HepG2 (cell line): ENCODE results near the gene SNX15. TPM values are rescaled to one million over a fixed set of nuclear protein-coding genes. Genes with fewer than 3 reads are reported as not detected.

Source experiments
- ATAC-seq: fragments of 200-7000 bp; cut with Tn5 transposase; 3 replicates; pipeline ENCODE4 v1.9.1; 2020; ENCODE audit warnings: mild to moderate bottlenecking, moderate library complexity
- BruUV-seq: library from RNA; stranded (reverse); fragments of 400-500 nt; replicated peaks from 2 replicates; lab custom pipeline; 2021; lab: Mats Ljungman, UMichigan
- CTCF ChIA-PET: fragments of 300-600 bp; formaldehyde crosslinking; extraction: SDS; loops from one replicate; lab custom pipeline; 2021; ENCODE audit warnings: low total read pairs, inconsistent platforms, low intra/inter-chr PET ratio; lab: Yijun Ruan, JAX
- POLR2A ChIA-PET: fragments of 350-600 bp; sonication (Branson Sonifier 250); formaldehyde crosslinking; loops from one replicate; lab custom pipeline; 2020; ENCODE audit warnings: antibody characterized with exemption, inconsistent platforms; lab: Yijun Ruan, JAX
- DNase-seq: peaks from one replicate; pipeline ENCODE4 v3.0.0-alpha.2; 2015; ENCODE audit warnings: low spot score
- FAIRE-seq: peaks from 3 replicates; lab custom pipeline; 2011; peaks lifted over from hg19 to GRCh38; lab: Jason Lieb, UNC
- H2AFZ ChIP-seq: one replicate; pipeline ENCODE4 v1.6.1; 2011; ENCODE audit warnings: low read length, inconsistent platforms
- H3K27ac ChIP-seq: fragments of 300-600 bp; 3 replicates; pipeline ENCODE4 v1.8.0; 2011; ENCODE audit warnings: mixed run types, mild to moderate bottlenecking, mixed read lengths, low read length, inconsistent platforms; ENCODE audit not compliant: insufficient read depth; ENCODE audit errors: extremely low read length
- H3K27me3 ChIP-seq, 2 experiments: fragments of 200-600 bp in 1 of 2; 2 replicates in 1 of 2; 3 replicates in 1 of 2; pipeline versions ENCODE4 v1.6.0 to v1.8.0; 2011; ENCODE audit warnings: low read length in 2 of 2, mild to moderate bottlenecking in 2 of 2, moderate library complexity in 2 of 2, inconsistent platforms in 1 of 2; ENCODE audit not compliant: insufficient read depth in 2 of 2, control insufficient read depth in 1 of 2
- H3K36me3 ChIP-seq, 2 experiments: fragments of 200-600 bp in 1 of 2; replicated peaks in 1 of 2; 2 replicates in 1 of 2; 3 replicates in 1 of 2; pipeline versions ENCODE4 v1.5.1 to v1.8.0; 2011; ENCODE audit warnings: low read length in 2 of 2, inconsistent platforms in 1 of 2; ENCODE audit not compliant: insufficient read depth in 2 of 2, control insufficient read depth in 1 of 2
- H3K4me1 ChIP-seq: 2 replicates; pipeline ENCODE4 v1.5.1; 2012; ENCODE audit warnings: low read length, inconsistent platforms; ENCODE audit not compliant: insufficient read depth
- H3K4me2 ChIP-seq: 2 replicates; pipeline ENCODE4 v1.6.0; 2011; ENCODE audit warnings: low read depth, low read length, inconsistent platforms
- H3K4me3 ChIP-seq, 3 experiments: fragments of 200-600 bp in 1 of 3; sonication (generic), shearing (Covaris generic) in 1 of 3; replicated peaks in 1 of 3; 2 replicates each; pipeline ENCODE4 v1.5.1; 2011 to 2016; ENCODE audit warnings: low read length in 3 of 3, inconsistent platforms in 2 of 3, low read depth in 2 of 3, mild to moderate bottlenecking in 2 of 3, control low read depth in 1 of 3, mixed read lengths in 1 of 3; ENCODE audit not compliant: insufficient read depth in 1 of 3
- H3K79me2 ChIP-seq: one replicate; pipeline ENCODE4 v1.6.1; 2011; ENCODE audit warnings: low read length, inconsistent platforms; ENCODE audit not compliant: insufficient read depth
- H3K9ac ChIP-seq: 2 replicates; pipeline ENCODE4 v1.6.0; 2011; ENCODE audit warnings: mild to moderate bottlenecking, low read depth, low read length, inconsistent platforms; ENCODE audit not compliant: insufficient read depth
- H3K9me3 ChIP-seq: 2 replicates; pipeline ENCODE4 v1.5.1; 2012; ENCODE audit warnings: mild to moderate bottlenecking, low read length
- H4K20me1 ChIP-seq: 2 replicates; pipeline ENCODE4 v1.6.0; 2011; ENCODE audit warnings: inconsistent platforms, mild to moderate bottlenecking, low read length, moderate library complexity; ENCODE audit not compliant: insufficient read depth
- ARNTL ChIP-seq: sonication (generic); formaldehyde crosslinking; IDR thresholded peaks from 2 replicates; pipeline ENCODE4 v1.4.0; 2020; ENCODE audit warnings: mild to moderate bottlenecking, missing genetic modification reagents
- ETV6 ChIP-seq: sonication (generic); formaldehyde crosslinking; conservative IDR thresholded peaks from 2 replicates; pipeline ENCODE4 v1.4.0; 2020; ENCODE audit warnings: missing genetic modification reagents
- FOXK1 ChIP-seq: sonication (generic); formaldehyde crosslinking; IDR thresholded peaks from 2 replicates; pipeline ENCODE4 v1.4.0; 2020; ENCODE audit warnings: low read depth, missing genetic modification reagents, borderline replicate concordance
- MYC ChIP-seq: sonication (generic); formaldehyde crosslinking; IDR thresholded peaks from 2 replicates; pipeline ENCODE4 v1.9.0; 2021; ENCODE audit warnings: missing genetic modification reagents, borderline replicate concordance
- MYNN ChIP-seq: sonication (generic); formaldehyde crosslinking; IDR thresholded peaks from 2 replicates; pipeline ENCODE4 v1.4.0; 2020; ENCODE audit warnings: mild to moderate bottlenecking, low read depth, missing genetic modification reagents
- NAIF1 ChIP-seq: sonication (generic); formaldehyde crosslinking; IDR thresholded peaks from 2 replicates; pipeline ENCODE4 v1.5.0; 2020; ENCODE audit warnings: mild to moderate bottlenecking, missing genetic modification reagents, borderline replicate concordance
- ONECUT2 ChIP-seq: sonication (generic); formaldehyde crosslinking; IDR thresholded peaks from 2 replicates; pipeline ENCODE4 v1.4.0; 2020; ENCODE audit warnings: missing genetic modification reagents
- PAX8 ChIP-seq: sonication (generic); formaldehyde crosslinking; IDR thresholded peaks from 2 replicates; pipeline ENCODE4 v1.8.0; 2022; ENCODE audit warnings: mild to moderate bottlenecking, missing genetic modification reagents, borderline replicate concordance
- POLR2AphosphoS2 ChIP-seq: IDR thresholded peaks from 2 replicates; pipeline ENCODE4 v1.6.1; 2011; ENCODE audit warnings: low read depth, low read length, improper control_type of control experiment
- STAG1 ChIP-seq: sonication (generic); formaldehyde crosslinking; IDR thresholded peaks from 2 replicates; pipeline ENCODE4 v1.4.0; 2020; ENCODE audit warnings: missing genetic modification reagents
- TAF15 ChIP-seq: fragments of 200-400 bp; formaldehyde crosslinking; IDR thresholded peaks from one replicate; pipeline ENCODE4 v1.6.1; 2018; ENCODE audit warnings: mild to moderate bottlenecking, low read depth, low read length; ENCODE audit not compliant: poor library complexity, severe bottlenecking
- TBX2 ChIP-seq: sonication (generic); formaldehyde crosslinking; IDR thresholded peaks from 2 replicates; pipeline ENCODE4 v1.5.0; 2020; ENCODE audit warnings: missing genetic modification reagents, mild to moderate bottlenecking, borderline replicate concordance
- ZNF275 ChIP-seq: sonication (generic); formaldehyde crosslinking; IDR thresholded peaks from 2 replicates; pipeline ENCODE4 v1.8.0; 2022; ENCODE audit warnings: missing genetic modification reagents, mild to moderate bottlenecking, inconsistent platforms, borderline replicate concordance
- ZNF704 ChIP-seq: sonication (generic); formaldehyde crosslinking; IDR thresholded peaks from 2 replicates; pipeline ENCODE4 v1.8.1; 2023; ENCODE audit warnings: mild to moderate bottlenecking, inconsistent platforms, moderate library complexity, missing genetic modification reagents, borderline replicate concordance
- WGBS: methylation state at CpG from one replicate; pipeline ENCODE4 v1.1.6; 2017; ENCODE audit warnings: low lambda C conversion rate; 5-methylcytosine and 5-hydroxymethylcytosine counted together
- in situ Hi-C: cut with HindIII; loops from 2 replicates; pipeline ENCODE4 v1.10.0; 2017; ENCODE audit warnings: low pct_unique_long_range_greater_than_20kb; ENCODE audit not compliant: extremely low pct_ligation_motif_present
- intact Hi-C: fragments of 100-400 bp; cut with micrococcal nuclease; formaldehyde crosslinking; loops from one replicate; pipeline ENCODE4 v1.10.0; 2022; ENCODE audit not compliant: unreplicated experiment
- polyA plus RNA-seq, 8 experiments: library from polyadenylated mRNA; depleted of rRNA in 3 of 8; stranded (reverse) in 7 of 8; unstranded in 1 of 8; fragments of >200 nt; fragmentation: Illumina TruSeq in 4 of 8; extraction: Trizol in 4 of 8; gene quantifications; 2 replicates each; pipeline versions ENCODE4 v1.2.1 to v1.2.3, GENCODE V29; 2011 to 2016; ENCODE audit warnings: low read depth in 4 of 8, missing spikeins in 1 of 8, mixed read lengths in 1 of 8; ENCODE audit not compliant: insufficient read depth in 1 of 8
- total RNA-seq, 5 experiments: library from RNA; depleted of rRNA; stranded (reverse); fragments of >200 nt; fragmentation: Illumina TruSeq; extraction: Trizol; gene quantifications; 2 replicates each; pipeline ENCODE4 v1.2.3, GENCODE V29; 2016; ENCODE audit warnings: low read depth in 1 of 5
- TF ChIP-seq, protein P1 (sequence below): sonication (generic); formaldehyde crosslinking; IDR thresholded peaks from 2 replicates; pipeline ENCODE4 v1.4.0; 2020; ENCODE audit warnings: mild to moderate bottlenecking, missing genetic modification reagents

The SNX15 gene
- total and polyA plus RNA-seq, 2 of the 13 experiments (the other 11 are each of a cell fraction or from before 2014, with no cell fraction given) = 19.1 to 22.6 TPM

- Histone ChIP-seq H3K36me3 (peaks cover 24 to 50% of the 10 kb centered on the region in 2 experiments), H3K9me3 (no peaks in the 10 kb centered on the region), H4K20me1 (no peaks in the 10 kb centered on the region), H3K79me2 (no peaks in the 10 kb centered on the region), H2AFZ (no peak overlapping the region), H3K27ac (no peak overlapping the region), H3K4me1 (peaks cover 8% of the 10 kb centered on the region), H3K4me3 (no peak overlapping the region), H3K9ac (no peak overlapping the region), H3K27me3 (no peaks in the 10 kb centered on the region), H3K4me2 (no peak overlapping the region)
- DNase-seq = no peak
- no peak for FAIRE-seq
- WGBS = 94% methylated on average over 9 of the region's 11 CpGs
- ChIA-PET CTCF (no interaction called here), POLR2A (no interaction called here)
- in situ Hi-C loops (no loop called here), intact Hi-C loops (no loop called here)
- TF ChIP-seq, protein P1, sequence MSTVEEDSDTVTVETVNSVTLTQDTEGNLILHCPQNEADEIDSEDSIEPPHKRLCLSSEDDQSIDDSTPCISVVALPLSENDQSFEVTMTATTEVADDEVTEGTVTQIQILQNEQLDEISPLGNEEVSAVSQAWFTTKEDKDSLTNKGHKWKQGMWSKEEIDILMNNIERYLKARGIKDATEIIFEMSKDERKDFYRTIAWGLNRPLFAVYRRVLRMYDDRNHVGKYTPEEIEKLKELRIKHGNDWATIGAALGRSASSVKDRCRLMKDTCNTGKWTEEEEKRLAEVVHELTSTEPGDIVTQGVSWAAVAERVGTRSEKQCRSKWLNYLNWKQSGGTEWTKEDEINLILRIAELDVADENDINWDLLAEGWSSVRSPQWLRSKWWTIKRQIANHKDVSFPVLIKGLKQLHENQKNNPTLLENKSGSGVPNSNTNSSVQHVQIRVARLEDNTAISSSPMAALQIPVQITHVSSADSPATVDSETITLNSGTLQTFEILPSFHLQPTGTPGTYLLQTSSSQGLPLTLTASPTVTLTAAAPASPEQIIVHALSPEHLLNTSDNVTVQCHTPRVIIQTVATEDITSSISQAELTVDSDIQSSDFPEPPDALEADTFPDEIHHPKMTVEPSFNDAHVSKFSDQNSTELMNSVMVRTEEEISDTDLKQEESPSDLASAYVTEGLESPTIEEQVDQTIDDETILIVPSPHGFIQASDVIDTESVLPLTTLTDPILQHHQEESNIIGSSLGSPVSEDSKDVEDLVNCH (CRISPR knock-in tag) = no peak
- TF ChIP-seq NAIF1 (CRISPR knock-in tag) = no peak
- no peak for TF ChIP-seq ARNTL
- no peak for TF ChIP-seq TAF15
- TF ChIP-seq MYNN = no peak
- no peak for TF ChIP-seq ETV6
- TF ChIP-seq ZNF275 (CRISPR knock-in tag) = no peak
- no peak for TF ChIP-seq MYC
- TF ChIP-seq ZNF704 = no peak
- TF ChIP-seq POLR2AphosphoS2 = no peak
- no peak for TF ChIP-seq ONECUT2
- no peak for TF ChIP-seq TBX2 (CRISPR knock-in tag)
- no peak for TF ChIP-seq FOXK1 (CRISPR knock-in tag)
- no peak for TF ChIP-seq STAG1 (CRISPR knock-in tag)
- no peak for TF ChIP-seq PAX8 (CRISPR knock-in tag)
- ATAC-seq = no peak
- no TSS peak for BruUV-seq
These were observed 8.3 kb downstream of the SNX15 start for GRCh38 chr11:65035579-65035978.
